ENCODE results near the gene FKBP1B. TPM values are rescaled to one million over a fixed set of nuclear protein-coding genes. Genes with fewer than 3 reads are reported as not detected.

The FKBP1B gene
- total RNA-seq, 1 experiment from 2014 or later = 59.7 TPM

DNA sequence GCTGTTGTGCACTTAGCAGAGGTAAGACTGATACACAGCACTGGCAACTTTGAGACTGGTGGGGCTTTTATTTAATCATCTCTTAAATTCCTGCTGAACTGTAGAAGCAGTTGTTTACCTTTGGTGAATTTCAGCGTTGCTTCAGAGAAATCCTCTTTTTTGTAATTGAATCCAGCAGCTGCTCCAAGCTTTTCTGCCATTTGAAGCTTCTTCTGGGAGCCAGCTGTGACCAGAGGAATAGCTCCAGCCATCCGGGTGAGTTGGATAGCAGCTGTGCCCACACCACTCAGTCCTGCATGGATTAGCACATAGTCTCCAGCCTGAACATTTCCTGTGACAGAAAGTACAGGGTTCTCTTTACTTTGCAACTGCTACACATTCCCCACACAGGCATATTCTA, 31.2 kb downstream of the FKBP1B start:
- Histone ChIP-seq H3K18ac (ENCODE audit: insufficient read length, low read depth, low read length) (no peak overlapping the region), H2BK20ac (ENCODE audit: low read depth, low read length, poor library complexity, severe bottlenecking) (no peak overlapping the region), H3K4me2 (ENCODE audit: insufficient read depth, insufficient read length, low read length) (no peak overlapping the region), H3T11ph (ENCODE audit: low read length) (no peak overlapping the region), H2AK5ac (ENCODE audit: insufficient read length, low read length) (no peak overlapping the region), H3K9ac (ENCODE audit: extremely low read depth, insufficient read length, low read length) (no peak overlapping the region), H3K79me2 (ENCODE audit: insufficient read depth, low read length) (no peaks in the 10 kb centered on the region), H4K5ac (ENCODE audit: insufficient read length, low read depth, low read length) (no peak overlapping the region), H2BK15ac (ENCODE audit: low read depth, low read length) (no peak overlapping the region), H3K4ac (ENCODE audit: low read depth, low read length) (no peak overlapping the region), H3K79me1 (ENCODE audit: insufficient read depth, low read depth, low read length, poor library complexity, severe bottlenecking) (no peaks in the 10 kb centered on the region), H3K9me3 (ENCODE audit: control insufficient read depth, low read depth, low read length) (no peaks in the 10 kb centered on the region), H3K14ac (ENCODE audit: insufficient read depth, low read length) (no peak overlapping the region), H4K91ac (ENCODE audit: insufficient read length, low read depth, low read length) (no peak overlapping the region), H3K23ac (ENCODE audit: insufficient read length, low read depth, low read length) (no peak overlapping the region), H4K8ac (replicated peaks; ENCODE audit: insufficient read length, low read depth, low read length) (no peak overlapping the region), H2AFZ (ENCODE audit: low read length) (no peak overlapping the region), H2BK5ac (ENCODE audit: insufficient read length, low read length) (no peak overlapping the region), H3K27ac (ENCODE audit: insufficient read length, low read depth, low read length) (no peak overlapping the region), H3K4me1 (ENCODE audit: insufficient read depth, low read length) (peaks cover 5% of the 10 kb centered on the region; the same call in 1 of the 2 replicates), H3K56ac (ENCODE audit: insufficient read length, low read depth, low read length) (no peak overlapping the region), H2BK120ac (ENCODE audit: low read depth, low read length, poor library complexity, severe bottlenecking) (no peak overlapping the region), H3K23me2 (ENCODE audit: insufficient read length, low read depth, low read length, poor library complexity, severe bottlenecking) (peaks cover 24% of the 10 kb centered on the region), H4K20me1 (ENCODE audit: control insufficient read depth, insufficient read depth, insufficient read length) (peaks cover 2% of the 10 kb centered on the region), H2BK12ac (ENCODE audit: insufficient read length, low read depth, low read length) (no peak overlapping the region), H3K27me3 (ENCODE audit: insufficient read depth, low read length) (no peaks in the 10 kb centered on the region)
- Mint-ChIP-seq H3K9me3 (no peaks in the 10 kb centered on the region), H3K27me3 (ENCODE audit: low read depth) (no peaks in the 10 kb centered on the region), H3K36me3 (ENCODE audit: insufficient read depth in 1 of 3, low read depth in 3 of 3) (peaks cover 14 to 39% (median 38%) of the 10 kb centered on the region in 3 experiments), H3K27ac (no peak overlapping the region), H3K4me1 (peaks cover 22 to 28% of the 10 kb centered on the region in 2 experiments), H3K4me3 (no peak overlapping the region)
- no CpG with 5 or more reads among the region's 2 CpGs for WGBS (ENCODE audit: extremely low coverage, insufficient read length, low lambda C conversion rate)
- TF ChIP-seq, protein P1, sequence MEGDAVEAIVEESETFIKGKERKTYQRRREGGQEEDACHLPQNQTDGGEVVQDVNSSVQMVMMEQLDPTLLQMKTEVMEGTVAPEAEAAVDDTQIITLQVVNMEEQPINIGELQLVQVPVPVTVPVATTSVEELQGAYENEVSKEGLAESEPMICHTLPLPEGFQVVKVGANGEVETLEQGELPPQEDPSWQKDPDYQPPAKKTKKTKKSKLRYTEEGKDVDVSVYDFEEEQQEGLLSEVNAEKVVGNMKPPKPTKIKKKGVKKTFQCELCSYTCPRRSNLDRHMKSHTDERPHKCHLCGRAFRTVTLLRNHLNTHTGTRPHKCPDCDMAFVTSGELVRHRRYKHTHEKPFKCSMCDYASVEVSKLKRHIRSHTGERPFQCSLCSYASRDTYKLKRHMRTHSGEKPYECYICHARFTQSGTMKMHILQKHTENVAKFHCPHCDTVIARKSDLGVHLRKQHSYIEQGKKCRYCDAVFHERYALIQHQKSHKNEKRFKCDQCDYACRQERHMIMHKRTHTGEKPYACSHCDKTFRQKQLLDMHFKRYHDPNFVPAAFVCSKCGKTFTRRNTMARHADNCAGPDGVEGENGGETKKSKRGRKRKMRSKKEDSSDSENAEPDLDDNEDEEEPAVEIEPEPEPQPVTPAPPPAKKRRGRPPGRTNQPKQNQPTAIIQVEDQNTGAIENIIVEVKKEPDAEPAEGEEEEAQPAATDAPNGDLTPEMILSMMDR (conservative IDR thresholded peaks at IDR 0.05) = no peak
- DNase-seq = no peak
